Glutamatergic neuron (in vitro differentiated cells): ENCODE data around the gene MAP7D1. TPM values are rescaled to one million over a fixed set of nuclear protein-coding genes. Genes with fewer than 3 reads are reported as not detected.
"Not testable (repeated sequence)": the region's sequence is repeated elsewhere in the genome, so short reads cannot be mapped to it uniquely, and the experiment has no call there.

ENCODE experiments used
- DNase-seq: peaks from one replicate; pipeline ENCODE4 v3.0.0; 2022
- H3K27ac Mint-ChIP-seq: one replicate; pipeline ENCODE4 v1.8.0; 2020; ENCODE audit warnings: mild to moderate bottlenecking, mixed read lengths, inconsistent platforms; ENCODE audit not compliant: unreplicated experiment
- H3K27me3 Mint-ChIP-seq: one replicate; pipeline ENCODE4 v1.8.0; 2020; ENCODE audit warnings: mild to moderate bottlenecking, moderate library complexity, mixed read lengths, inconsistent platforms; ENCODE audit not compliant: unreplicated experiment
- H3K36me3 Mint-ChIP-seq: one replicate; pipeline ENCODE4 v1.8.0; 2020; ENCODE audit warnings: mild to moderate bottlenecking, mixed read lengths, inconsistent platforms; ENCODE audit not compliant: unreplicated experiment
- H3K4me1 Mint-ChIP-seq: one replicate; pipeline ENCODE4 v1.8.0; 2020; ENCODE audit warnings: mild to moderate bottlenecking, low read depth, mixed read lengths, inconsistent platforms; ENCODE audit not compliant: unreplicated experiment
- H3K4me3 Mint-ChIP-seq: one replicate; pipeline ENCODE4 v1.8.0; 2020; ENCODE audit warnings: mild to moderate bottlenecking, mixed read lengths, inconsistent platforms; ENCODE audit not compliant: unreplicated experiment
- H3K9me3 Mint-ChIP-seq: one replicate; pipeline ENCODE4 v1.8.0; 2020; ENCODE audit warnings: mild to moderate bottlenecking, moderate library complexity, mixed read lengths, inconsistent platforms; ENCODE audit not compliant: unreplicated experiment
- CTCF ChIP-seq: fragments of 200-600 bp; sonication (generic); IDR thresholded peaks from one replicate; pipeline ENCODE4 v1.5.0; 2021; ENCODE audit not compliant: partially characterized antibody, unreplicated experiment
- total RNA-seq: library from RNA; stranded (reverse); fragmentation: NEBNext Ultra II Directional; extraction: Animal tissue kit (Norgen Biotek cat#: 25700); gene quantifications from one replicate; pipeline ENCODE4 v1.2.1, GENCODE V29; 2021; ENCODE audit not compliant: unreplicated experiment

Gene MAP7D1
- total RNA-seq, 1 donor from 2014 or later: 152 TPM

- Mint-ChIP-seq H3K27ac (no peak overlapping the region), H3K4me1 (no peaks in the 10 kb centered on the region), H3K36me3 (no peaks in the 10 kb centered on the region), H3K9me3 (peaks cover 2% of the 10 kb centered on the region), H3K4me3 (no peak overlapping the region), H3K27me3 (no peaks in the 10 kb centered on the region)
- no peak for TF ChIP-seq CTCF
- no peak for DNase-seq
Measured at GRCh38 chr1:36212782-36213181, 56.8 kb downstream of the MAP7D1 start.

DNA sequence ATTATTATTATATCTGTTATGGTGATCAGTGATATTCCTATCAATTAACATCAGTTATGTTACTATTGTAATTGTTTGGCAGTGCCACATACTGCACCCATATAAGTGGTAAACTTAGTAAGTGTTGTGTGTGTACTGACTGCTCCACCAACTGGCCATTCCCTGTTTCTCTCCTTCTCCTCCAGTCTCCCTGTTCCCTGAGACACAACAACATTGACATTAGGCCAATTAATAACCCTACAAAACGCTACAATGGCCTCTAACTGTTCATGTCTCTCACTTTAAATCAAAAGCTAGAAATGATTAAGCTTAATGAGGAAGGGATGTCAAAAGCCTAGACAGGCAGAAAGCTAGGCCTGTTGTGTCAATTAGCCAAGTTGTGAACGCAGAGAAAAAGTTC lies 61.7 kb downstream of the MAP7D1 start:
- no peak for DNase-seq
- H3K4me1 Mint-ChIP-seq: no peaks in the 10 kb centered on the region
- H3K9me3 Mint-ChIP-seq: peaks cover 2% of the 10 kb centered on the region
- H3K36me3 Mint-ChIP-seq: no peaks in the 10 kb centered on the region
- no peak overlapping the region for H3K27ac Mint-ChIP-seq
- no peak overlapping the region for H3K4me3 Mint-ChIP-seq
- no peak for TF ChIP-seq CTCF
- H3K27me3 Mint-ChIP-seq: no peaks in the 10 kb centered on the region

DNA sequence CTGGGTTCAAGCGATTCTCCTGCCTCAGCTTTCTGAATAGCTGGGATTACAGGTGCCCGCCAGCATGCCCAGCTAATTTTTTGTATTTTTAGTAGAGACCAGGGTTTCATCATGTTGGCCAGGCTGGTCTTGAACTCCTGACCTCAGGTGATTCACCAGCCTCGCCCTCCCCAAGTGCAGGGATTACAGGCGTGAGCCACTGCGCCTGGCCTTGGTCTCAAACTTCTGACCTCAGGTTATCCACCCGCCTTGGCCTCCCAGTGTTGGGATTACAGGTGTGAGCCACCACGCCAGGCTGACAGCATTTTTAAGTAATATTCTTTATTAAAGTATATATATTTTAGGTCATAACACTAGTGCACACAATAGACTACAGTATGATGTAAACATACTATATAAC lies 65.9 kb downstream of the MAP7D1 start:
- not testable (repeated sequence) for H3K4me3 Mint-ChIP-seq, DNase-seq, H3K27ac Mint-ChIP-seq, H3K36me3 Mint-ChIP-seq, H3K27me3 Mint-ChIP-seq
- peaks cover 21% of the 10 kb centered on the region for H3K4me1 Mint-ChIP-seq
- H3K9me3 Mint-ChIP-seq: peaks cover 12% of the 10 kb centered on the region

DNA sequence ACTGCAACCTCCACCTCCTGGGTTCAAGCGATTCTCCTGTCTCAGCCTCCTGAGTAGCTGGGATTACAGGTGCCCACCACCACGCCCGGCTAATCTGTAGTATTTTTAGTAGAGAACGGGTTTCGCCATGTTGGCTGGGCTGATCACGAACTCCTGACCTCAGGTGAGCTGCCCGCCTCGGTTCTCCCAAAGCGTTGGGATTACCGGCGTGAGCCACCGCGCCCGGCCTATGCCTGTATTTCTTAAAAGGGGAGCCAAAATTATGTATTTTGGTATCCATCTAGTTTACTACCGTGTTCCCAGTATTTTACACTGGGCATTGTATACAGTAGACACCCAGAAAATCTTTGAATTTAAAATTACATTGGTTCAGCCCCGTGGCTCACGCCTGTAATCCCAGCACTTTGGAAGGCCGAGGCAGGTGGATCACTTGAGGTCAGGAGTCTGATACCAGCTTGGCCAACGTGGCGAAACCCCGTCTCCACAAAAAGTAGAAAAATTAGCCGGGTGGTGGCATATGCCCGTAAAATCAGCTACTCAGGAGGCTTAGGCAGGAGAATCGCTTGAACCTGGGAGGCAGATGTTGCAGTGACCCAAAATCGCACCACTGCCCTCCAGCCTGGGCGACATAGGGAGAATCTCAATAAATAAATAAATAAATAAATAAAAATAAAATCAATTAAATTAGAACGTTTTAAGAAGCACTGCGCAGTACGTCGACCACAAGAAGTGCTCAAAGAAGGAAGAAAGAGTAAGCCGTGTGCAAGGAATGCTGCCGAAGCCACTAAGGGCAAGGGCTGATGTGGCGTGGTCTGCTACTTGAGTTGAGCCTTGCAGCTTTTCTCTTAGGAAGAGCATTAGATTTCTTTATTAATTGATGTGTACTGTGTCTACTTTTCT lies 66.8 kb downstream of the MAP7D1 start:
- Mint-ChIP-seq H3K27me3 (peaks cover 2% of the 10 kb centered on the region), H3K4me1 (peaks cover 24% of the 10 kb centered on the region), H3K27ac (peak overlapping the region; percentile 99), H3K4me3 (peak overlapping the region; percentile 99), H3K9me3 (peaks cover 10% of the 10 kb centered on the region), H3K36me3 (no peaks in the 10 kb centered on the region)
- no peak for DNase-seq
- no peak for TF ChIP-seq CTCF

GRCh38 chr1:36223381-36223995 lies 67.5 kb downstream of the MAP7D1 start:
- Mint-ChIP-seq H3K27me3 (peaks cover 2% of the 10 kb centered on the region), H3K4me3 (peak overlapping the region; percentile 99), H3K36me3 (no peaks in the 10 kb centered on the region), H3K4me1 (peaks cover 24% of the 10 kb centered on the region), H3K9me3 (peaks cover 10% of the 10 kb centered on the region), H3K27ac (peak overlapping the region; percentile 99)
- TF ChIP-seq CTCF: no peak
- DNase-seq: no peak
